PFSK-1 (cell line): ENCODE data around the gene CTNS.

ENCODE experiments used
- FOXP2 ChIP-seq: optimal IDR thresholded peaks from 2 replicates; pipeline ENCODE3; 2011; ENCODE audit warnings: borderline replicate concordance, control low read depth, inconsistent platforms; ENCODE audit not compliant: insufficient read depth; ENCODE audit errors: extremely low read length, extremely low read depth
- POLR2AphosphoS5 ChIP-seq: IDR thresholded peaks from 2 replicates; pipeline ENCODE4 v1.6.1; 2012; ENCODE audit warnings: low read depth, mild to moderate bottlenecking, control low read depth, low read length, moderate library complexity
- REST ChIP-seq, 2 experiments: IDR thresholded peaks; 2 replicates each; pipeline versions ENCODE4 v1.6.1 to v1.8.0; 2011 to 2012; ENCODE audit warnings: low read depth in 2 of 2, low read length in 2 of 2, control low read depth in 1 of 2, inconsistent platforms in 1 of 2, mild to moderate bottlenecking in 1 of 2, moderate library complexity in 1 of 2; ENCODE audit not compliant: insufficient read depth in 1 of 2
- SIN3A ChIP-seq: IDR thresholded peaks from 2 replicates; pipeline ENCODE4 v1.6.1; 2012; ENCODE audit warnings: mild to moderate bottlenecking, low read length, moderate library complexity, borderline replicate concordance; ENCODE audit not compliant: insufficient read depth
- TAF1 ChIP-seq: IDR thresholded peaks from 2 replicates; pipeline ENCODE4 v1.6.1; 2012; ENCODE audit warnings: low read length, control low read depth, borderline replicate concordance; ENCODE audit not compliant: insufficient read depth

Gene CTNS

GRCh38 chr17:3598078-3598477, 38.5 kb upstream of the CTNS start:
- TF ChIP-seq SIN3A (no peak), TAF1 (no peak), FOXP2 (no peak), REST (IDR thresholded peaks at IDR 0.05; ENCODE audit: insufficient read depth in 1 of 2, low read depth in 2 of 2, low read length in 2 of 2) (no peak), POLR2AphosphoS5 (no peak)

- no peak for TF ChIP-seq REST (IDR thresholded peaks at IDR 0.05; ENCODE audit: insufficient read depth in 1 of 2, low read depth in 2 of 2, low read length in 2 of 2)
- no peak for TF ChIP-seq TAF1
- TF ChIP-seq FOXP2: no peak
- no peak for TF ChIP-seq POLR2AphosphoS5
- no peak for TF ChIP-seq SIN3A
Observed at GRCh38 chr17:3600529-3601205, 35.9 kb upstream of the CTNS start.

- TF ChIP-seq REST (IDR thresholded peaks at IDR 0.05; ENCODE audit: insufficient read depth in 1 of 2, low read depth in 2 of 2, low read length in 2 of 2): no peak
- no peak for TF ChIP-seq FOXP2
- no peak for TF ChIP-seq TAF1
- no peak for TF ChIP-seq SIN3A
- TF ChIP-seq POLR2AphosphoS5: no peak
Observed at GRCh38 chr17:3602499-3602898, 34.1 kb upstream of the CTNS start.

GRCh38 chr17:3603119-3603869, 33.3 kb upstream of the CTNS start:
- no peak for TF ChIP-seq TAF1
- no peak for TF ChIP-seq SIN3A
- no peak for TF ChIP-seq POLR2AphosphoS5
- TF ChIP-seq REST (IDR thresholded peaks at IDR 0.05; ENCODE audit: insufficient read depth in 1 of 2, low read depth in 2 of 2, low read length in 2 of 2): no peak
- no peak for TF ChIP-seq FOXP2
